Gastroesophageal sphincter (tissue), 3 donors: Measurements from ENCODE around the gene TOMM40.

Source experiments
- POLR2A ChIP-seq, 2 donors: fragments of 450-650 bp; IDR thresholded peaks; one replicate each; pipeline ENCODE4 v1.6.1; 2017; ENCODE audit warnings: antibody characterized with exemption in 2 of 2, mild to moderate bottlenecking in 2 of 2, moderate library complexity in 1 of 2
- POLR2AphosphoS5 ChIP-seq: sonication (generic); formaldehyde crosslinking; IDR thresholded peaks from one replicate; pipeline ENCODE4 v1.6.1; 2017; ENCODE audit warnings: antibody characterized with exemption
- TF ChIP-seq, protein P1 (sequence below), 4 experiments: fragments of 200-600 bp in 2 of 4; fragments of 450-650 bp in 2 of 4; sonication (generic) in 1 of 4; IDR thresholded peaks; one replicate each; pipeline ENCODE4 v1.5.1; 2017 to 2019; ENCODE audit warnings: antibody characterized with exemption in 4 of 4, mild to moderate bottlenecking in 2 of 4, moderate library complexity in 2 of 4

- TF ChIP-seq, protein P1, sequence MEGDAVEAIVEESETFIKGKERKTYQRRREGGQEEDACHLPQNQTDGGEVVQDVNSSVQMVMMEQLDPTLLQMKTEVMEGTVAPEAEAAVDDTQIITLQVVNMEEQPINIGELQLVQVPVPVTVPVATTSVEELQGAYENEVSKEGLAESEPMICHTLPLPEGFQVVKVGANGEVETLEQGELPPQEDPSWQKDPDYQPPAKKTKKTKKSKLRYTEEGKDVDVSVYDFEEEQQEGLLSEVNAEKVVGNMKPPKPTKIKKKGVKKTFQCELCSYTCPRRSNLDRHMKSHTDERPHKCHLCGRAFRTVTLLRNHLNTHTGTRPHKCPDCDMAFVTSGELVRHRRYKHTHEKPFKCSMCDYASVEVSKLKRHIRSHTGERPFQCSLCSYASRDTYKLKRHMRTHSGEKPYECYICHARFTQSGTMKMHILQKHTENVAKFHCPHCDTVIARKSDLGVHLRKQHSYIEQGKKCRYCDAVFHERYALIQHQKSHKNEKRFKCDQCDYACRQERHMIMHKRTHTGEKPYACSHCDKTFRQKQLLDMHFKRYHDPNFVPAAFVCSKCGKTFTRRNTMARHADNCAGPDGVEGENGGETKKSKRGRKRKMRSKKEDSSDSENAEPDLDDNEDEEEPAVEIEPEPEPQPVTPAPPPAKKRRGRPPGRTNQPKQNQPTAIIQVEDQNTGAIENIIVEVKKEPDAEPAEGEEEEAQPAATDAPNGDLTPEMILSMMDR (IDR thresholded peaks at IDR 0.05): no peak
- TF ChIP-seq POLR2A (IDR thresholded peaks at IDR 0.05) (no peak), POLR2AphosphoS5 (no peak)
These were observed 1.9 kb downstream of the TOMM40 start for GRCh38 chr19:44892932-44893331.
